Astrocyte (in vitro differentiated cells and primary cell): Measurements from ENCODE around the gene PARD3B.

Experiments used
- CTCF ChIP-seq: IDR thresholded peaks from 2 replicates; pipeline ENCODE4 v1.5.1; 2011; ENCODE audit warnings: low read depth, mild to moderate bottlenecking, inconsistent platforms, low read length, moderate library complexity; ENCODE audit not compliant: insufficient read depth
- EZH2 ChIP-seq: IDR thresholded peaks from 2 replicates; pipeline ENCODE4 v1.6.1; 2012; ENCODE audit warnings: mild to moderate bottlenecking, low read length, inconsistent platforms; ENCODE audit not compliant: insufficient read depth

- TF ChIP-seq CTCF (no peak), EZH2 (no peak)
Observed at GRCh38 chr2:204665207-204665606, 119.9 kb downstream of the PARD3B start.
